HG03432 (cell line): ENCODE measurements around the gene ZNF423.

Experiments used
- ATAC-seq: cut with Tn5 transposase; IDR thresholded peaks from one replicate; pipeline ENCODE4 v1.9.1; 2021; ENCODE audit warnings: mild to moderate bottlenecking, moderate library complexity; ENCODE audit not compliant: unreplicated experiment

The ZNF423 gene

DNA sequence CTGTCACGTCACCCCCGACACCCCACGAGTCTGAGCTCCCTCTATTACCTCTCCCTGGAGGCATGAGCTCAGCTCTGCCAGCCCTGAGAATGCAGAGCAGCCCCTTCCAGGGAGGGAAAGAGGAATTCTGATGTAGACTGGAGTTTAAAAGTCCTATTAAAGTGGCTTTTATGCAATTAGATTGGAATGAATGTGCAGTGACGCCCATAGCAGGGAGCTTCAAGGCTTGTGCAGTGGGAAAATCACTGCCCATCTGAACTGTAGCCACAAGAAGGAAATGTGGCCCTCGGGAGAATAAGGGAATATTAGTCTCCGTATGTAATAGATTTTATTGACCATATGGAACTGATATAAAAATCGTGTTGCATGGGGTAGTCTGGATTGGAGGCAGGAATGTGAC, 66.9 kb downstream of the ZNF423 start:
- ATAC-seq: no peak

DNA sequence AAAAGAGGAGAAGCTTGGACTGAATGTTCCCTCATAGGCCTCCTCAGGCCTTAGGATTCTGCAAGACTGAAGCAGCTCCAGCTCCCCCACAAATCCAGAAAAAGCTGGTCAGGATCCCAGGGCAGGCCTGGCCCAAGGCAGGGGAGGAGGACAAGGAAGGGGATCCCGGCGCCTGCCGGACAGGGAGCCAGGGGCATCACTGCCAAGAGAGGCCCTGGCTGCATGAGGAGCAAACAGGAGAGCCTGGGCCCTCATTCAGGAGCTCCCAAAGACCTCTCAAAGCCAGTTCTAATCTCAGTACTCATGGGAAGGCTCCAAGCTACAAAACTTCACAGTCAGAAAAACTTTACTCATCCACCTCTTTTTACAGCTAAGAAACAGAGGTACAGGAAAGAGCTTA, 67.3 kb downstream of the ZNF423 start:
- no peak for ATAC-seq

DNA sequence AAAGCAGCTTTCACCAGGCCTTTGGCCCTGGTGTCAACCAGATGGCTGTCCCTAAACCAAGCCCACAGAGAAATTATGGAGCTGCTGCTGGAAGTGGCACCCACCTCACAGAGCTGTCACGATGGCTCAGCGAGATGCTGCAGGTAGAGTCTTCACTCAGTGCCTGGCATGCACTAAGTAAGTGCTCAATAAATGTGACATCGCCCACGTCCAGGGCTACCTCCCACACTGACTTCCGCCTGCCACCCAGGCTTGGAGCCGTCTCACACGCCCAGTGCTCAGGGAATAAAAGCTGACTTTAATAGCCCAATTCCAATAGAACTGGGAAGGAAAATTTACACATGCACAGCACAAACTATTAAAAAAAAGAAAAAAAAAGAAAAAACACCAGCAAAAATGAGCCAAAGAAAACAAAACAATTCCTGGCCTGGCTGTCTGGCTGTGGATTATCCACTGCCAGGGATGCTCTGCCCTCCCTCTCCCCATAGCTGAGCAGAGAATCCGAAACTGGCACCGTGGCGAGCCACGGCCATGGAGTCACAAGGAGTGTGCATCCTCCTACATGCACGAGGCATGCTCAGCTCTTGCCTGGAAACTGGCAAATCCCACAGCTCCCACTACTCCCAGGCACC, 68.9 kb downstream of the ZNF423 start:
- no peak for ATAC-seq

DNA sequence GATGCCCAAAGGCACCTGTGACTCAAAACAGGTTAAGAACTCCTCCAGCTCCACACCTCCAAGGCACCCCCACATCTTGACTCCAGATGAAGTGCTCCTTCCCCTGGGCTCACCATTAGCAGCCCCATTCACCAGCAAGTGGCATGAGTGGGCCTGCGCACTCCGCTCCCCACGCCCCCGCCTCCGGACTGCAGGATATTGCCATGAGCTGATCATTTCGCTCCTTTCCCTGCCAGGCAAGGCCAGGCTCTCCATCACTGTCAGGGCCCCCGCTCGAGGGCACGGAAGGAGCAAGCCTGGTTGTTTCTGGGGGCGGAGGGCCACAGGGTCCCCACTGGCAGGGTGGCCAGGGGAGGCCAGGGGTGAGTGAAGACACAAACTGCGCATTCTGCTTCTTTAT, 69.9 kb downstream of the ZNF423 start:
- ATAC-seq: no peak

DNA sequence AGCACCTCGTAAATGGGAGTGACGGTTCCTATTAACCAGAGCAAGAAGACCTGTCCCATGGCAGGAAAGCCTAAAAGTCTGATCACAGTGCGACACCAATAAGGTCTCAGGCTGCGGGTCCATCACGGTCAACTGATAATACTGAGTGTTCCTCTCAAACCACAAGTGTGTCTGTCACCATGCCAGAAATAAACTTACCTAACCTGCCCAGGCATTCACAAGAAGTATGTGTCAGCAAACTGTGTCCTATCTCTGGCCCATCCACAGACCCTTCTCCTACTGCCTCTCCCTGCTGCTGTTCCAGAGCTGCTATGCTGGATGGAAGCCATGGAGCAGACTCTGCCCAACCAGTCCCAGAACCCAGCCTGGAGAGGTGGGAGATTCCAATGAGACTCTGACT, 73.5 kb downstream of the ZNF423 start:
- no peak for ATAC-seq

DNA sequence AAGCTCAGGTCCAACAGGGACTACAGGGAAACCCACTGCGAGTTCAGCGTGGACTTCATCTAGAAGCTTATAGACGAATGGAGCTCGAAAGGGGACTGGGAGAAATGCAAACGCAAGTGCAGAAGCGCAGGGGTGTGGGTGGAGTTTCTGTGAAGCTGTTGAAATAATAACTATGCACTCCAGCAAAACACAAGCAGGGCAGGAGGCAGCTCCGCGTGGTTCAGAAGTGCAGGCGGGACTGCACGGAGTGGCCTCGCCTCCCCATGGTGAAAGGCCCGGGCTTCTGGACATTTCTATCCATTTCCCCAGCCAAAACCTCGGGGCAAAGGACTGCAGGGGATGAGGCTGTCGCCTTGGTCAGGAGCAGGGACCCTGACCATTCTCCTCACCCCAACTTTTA, 74.5 kb downstream of the ZNF423 start:
- no peak for ATAC-seq

DNA sequence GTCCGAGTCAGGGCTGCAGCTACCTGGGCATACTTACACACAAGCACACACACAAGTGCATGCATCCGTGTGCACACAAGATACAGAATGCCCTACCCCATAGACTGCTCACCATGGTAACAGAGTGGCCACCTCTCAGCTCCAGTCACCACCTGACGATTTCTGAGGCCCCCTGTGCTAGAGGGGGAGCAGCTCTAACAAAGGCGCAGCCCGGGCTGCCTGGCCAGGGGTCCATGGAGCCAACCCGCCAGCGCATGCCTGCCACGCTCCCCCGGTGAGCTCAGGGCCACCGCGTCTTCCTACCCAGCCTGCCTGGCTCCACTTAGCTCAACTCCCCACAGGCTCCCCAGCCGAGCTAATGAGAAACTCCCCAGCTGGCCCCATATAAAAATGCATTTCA, 75.5 kb downstream of the ZNF423 start:
- ATAC-seq: no peak

DNA sequence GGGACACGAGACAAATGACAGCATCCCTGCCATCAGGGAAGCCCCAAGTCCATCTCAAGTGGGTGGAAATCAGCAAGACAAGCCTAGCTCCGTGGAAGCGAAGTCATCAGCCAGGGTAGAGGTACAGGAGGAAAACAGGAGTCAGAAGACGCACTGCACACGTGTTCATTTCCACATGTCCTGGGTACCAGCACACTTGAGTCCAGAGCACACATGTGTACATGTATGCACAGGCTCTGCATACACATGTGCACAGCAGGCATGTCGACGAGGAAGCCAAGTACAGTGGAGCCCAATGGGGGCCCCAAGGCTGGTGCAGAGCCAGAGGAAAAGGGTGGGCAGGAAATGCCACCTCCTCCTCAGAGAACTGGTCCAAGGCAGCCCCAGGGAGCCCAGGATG, 75.9 kb downstream of the ZNF423 start:
- ATAC-seq: no peak

DNA sequence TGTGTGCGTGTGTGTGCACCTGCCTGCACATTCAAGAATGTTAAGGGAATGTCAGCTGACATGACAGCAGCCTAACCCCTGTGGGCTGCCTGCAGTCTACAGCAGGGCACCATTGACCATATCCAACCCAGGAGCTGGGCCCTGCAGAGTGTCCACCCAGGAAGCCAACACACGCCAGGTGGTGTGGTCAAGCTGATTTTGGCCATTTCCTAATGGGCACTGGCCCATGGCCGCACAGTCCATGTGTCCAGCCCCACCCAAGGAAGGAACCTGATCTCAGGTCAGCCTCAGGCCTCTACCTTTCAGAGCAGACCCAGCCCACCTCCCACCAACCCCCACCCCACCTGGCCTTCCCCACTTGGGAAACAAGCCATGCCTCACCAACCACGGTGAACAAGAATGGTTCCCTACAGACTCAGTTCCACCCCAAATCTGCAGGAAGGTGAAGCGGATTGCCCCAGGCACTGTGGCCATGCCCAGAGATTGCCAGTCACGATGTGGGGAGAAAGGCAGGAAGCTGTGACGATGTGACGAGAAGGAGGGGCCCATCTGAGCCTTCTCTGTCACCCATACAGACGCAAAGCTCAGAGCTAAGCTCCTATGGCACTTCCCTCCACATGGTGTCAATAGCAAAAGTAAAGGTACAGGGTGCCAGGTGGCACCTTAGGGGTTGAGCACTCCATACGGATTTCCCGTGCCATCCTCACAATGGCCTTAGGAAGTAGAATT, 77.5 kb downstream of the ZNF423 start:
- no peak for ATAC-seq

DNA sequence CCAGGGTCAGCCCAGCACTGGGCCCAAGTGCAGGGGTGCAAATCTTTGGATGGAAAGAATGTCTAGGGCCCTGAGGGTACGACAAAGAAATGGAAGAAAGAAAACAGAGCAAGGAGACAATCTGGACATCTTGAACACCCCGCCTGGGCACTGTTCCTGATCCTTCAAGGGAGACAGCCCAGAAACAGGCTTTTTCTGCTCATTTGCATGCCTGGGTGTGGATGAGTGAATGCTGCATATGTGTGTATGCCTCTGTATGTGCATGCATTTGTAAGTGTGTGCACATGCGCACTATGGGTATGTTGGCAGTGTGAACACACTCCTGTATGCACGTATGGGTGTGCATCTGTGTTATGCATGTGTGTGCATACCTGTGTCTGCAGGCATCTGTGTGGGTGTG, 79.2 kb downstream of the ZNF423 start:
- ATAC-seq: no peak

DNA sequence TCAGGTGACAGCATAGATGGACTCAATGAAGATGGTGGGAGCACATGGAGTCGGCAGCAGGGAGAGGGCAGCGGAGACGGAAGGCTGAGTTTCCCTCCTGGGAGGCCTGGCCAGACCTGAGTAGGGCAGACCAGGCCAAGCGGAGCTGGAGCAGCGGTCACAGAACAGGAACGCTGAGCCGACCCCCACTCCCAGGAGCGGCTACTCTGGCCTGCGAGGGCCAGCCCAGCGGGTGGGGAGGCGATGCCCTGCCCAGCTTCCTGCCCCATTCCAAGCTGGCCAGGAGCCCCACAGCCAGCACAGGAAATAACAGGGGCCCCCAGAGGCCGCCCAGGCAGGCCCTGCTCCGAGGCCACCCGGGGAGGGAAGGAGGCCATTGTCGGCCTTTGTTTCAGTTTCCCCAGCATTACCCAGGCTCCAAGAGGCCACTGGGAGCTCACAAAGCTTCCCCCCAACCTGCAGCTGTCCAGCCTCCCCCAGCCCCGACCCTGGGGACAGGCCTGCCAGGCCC, 79.8 kb downstream of the ZNF423 start:
- ATAC-seq: no peak

DNA sequence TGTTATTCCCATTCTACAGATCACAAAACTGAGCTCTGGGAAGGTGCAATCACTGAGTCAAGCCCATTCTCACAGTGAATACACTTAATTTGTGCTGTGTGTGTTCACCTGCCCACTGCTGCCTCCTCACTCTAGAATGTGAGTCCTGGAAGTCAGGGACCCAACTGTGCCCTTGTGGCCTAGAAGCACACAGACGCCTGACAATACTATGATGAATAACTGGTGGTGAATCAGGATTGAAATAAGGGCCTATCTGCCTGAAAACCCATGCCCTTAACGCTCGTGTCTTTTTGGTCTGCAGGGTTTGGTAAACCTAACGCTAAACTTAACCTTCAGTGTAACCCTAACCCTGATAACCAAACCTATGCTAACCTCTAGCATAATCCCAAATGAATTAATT, 80.3 kb downstream of the ZNF423 start:
- ATAC-seq: no peak

DNA sequence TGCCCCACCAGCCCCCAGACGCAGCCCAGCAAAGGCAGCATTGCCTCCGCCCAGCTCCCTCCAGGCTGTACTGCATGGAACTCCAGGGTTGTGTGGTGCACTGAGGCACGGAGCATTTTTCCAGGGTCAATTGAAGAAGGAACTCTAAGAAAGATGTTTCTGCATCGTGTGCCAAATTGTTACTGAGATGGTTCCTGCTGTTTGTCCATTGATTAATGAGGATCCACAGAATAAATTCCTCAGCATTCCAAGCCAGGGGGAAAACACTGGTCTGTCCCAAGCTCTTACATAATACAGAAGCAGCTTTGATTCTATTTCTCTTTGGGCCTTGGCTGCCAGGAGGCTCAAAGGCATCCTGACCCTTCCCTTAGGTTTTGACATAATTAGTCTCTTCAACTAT, 80.9 kb downstream of the ZNF423 start:
- ATAC-seq: no peak

DNA sequence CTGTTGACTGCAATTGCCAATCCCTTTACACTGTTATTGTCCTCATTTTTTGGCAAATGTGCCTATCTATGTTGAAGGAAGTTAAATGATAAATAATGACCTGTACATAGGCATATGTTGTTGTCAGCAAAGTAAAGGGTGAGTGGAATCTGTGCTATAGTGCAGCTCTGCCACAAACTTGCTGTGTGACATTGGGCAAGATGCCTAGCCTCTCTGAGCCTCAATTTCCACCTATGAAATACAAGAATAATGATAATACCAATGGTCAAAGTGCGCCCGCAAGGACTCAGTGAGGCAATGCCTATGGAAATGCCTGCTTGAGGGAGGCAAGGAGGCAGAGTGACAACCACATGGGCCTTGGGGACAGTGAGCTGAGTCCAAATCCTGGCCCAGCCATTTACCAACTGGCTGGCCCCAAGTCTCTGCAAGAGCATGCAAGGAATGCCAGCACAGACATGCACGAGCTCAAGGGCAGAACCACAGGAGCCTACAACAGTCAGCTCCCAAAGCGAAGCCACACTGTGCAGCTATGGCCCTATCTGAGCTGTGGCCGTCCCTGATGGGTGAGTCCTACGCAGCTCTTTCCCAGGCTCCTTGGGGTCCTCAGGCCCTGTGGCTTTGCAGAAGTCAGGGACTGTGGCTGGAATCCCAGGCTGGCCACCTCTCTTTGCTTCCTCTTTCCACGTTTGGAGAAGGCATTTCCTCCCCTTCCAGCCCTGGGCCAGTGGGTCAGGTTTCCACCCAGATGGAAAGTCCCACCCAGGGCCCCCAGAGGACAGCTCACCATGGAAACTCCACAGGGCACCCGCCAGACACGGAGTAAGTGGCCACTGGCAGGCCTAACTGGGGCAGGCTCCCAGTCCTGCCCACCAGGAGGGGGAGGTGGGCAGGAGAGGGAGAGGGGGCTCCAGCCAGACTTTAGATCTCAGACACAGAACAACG, 82.1 kb downstream of the ZNF423 start:
- ATAC-seq: no peak

DNA sequence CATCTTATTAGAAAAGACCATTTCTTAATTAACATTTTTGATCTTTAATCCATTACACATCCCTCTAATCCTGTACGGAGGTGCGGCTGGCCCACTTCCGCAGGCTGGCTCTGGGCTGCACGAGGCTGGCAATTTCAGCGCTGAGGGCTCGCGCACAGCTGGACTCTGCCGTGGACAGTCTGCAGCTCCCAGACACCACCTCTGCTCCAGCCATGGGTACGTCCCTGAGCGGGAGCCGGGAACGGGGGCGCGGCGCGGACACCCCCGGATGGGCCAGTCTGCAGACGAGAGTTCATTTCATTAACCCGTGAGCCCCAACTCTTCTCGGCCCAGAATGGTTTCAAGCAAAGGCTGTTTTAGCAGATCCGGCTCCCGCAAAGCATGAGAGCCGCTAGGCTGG, 87.9 kb downstream of the ZNF423 start:
- no peak for ATAC-seq

DNA sequence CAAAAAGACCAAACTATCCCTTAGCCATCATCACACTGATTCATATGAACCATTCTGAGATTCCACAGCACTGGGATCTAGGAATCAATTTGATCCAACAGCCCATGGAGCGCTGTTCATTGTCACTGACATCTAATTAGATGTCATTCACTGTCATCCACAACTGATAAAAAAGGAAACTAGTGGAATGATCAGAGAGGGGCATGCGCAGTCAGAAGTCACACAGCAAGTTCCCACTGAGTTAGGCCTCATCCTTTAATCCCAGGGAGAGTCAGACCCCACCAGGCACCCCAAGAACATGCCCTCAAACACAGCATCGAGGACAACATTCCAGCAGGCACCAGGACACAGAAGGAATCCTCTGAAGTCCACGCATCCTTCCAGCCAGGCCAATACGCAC, 88.5 kb downstream of the ZNF423 start:
- ATAC-seq: no peak

DNA sequence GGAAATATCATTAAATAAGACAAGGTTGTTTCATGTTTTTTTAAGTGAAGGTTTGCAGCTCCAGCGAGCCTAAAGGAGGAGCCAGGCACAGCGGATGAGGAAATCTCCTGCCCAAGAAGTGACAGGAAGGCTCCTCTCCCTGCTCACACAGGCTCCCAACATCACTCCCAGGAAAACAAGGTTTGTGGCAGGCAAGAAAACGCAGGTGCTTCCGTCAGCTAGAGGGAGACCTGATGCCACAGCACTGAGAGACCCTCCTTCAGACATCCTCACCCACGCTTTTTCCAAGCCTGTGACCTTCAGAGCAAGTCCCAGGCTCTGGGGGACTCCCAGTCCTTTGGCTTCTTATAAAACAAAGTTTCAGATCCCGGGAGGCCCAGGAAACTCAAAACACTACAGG, 89.7 kb downstream of the ZNF423 start:
- no peak for ATAC-seq

DNA sequence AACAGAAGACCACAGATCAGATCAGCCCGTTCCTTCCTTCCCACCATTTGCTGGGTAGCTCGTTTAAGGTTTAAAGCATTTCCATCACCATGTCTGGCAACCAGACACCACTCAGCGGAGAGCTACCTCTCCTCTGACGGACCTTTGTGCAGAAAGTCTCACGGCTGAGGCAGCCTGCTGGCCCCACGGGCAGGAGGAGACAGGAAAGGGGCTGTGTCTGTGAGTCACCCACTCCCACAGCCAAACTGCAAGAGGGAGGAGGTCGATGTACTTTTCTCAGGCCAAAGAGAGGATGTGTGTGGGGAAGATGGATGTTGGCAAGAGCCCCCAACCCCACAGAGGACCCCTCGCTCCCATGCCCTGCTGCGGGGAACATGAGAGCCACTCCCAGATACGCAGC, 92.1 kb downstream of the ZNF423 start:
- no peak for ATAC-seq

DNA sequence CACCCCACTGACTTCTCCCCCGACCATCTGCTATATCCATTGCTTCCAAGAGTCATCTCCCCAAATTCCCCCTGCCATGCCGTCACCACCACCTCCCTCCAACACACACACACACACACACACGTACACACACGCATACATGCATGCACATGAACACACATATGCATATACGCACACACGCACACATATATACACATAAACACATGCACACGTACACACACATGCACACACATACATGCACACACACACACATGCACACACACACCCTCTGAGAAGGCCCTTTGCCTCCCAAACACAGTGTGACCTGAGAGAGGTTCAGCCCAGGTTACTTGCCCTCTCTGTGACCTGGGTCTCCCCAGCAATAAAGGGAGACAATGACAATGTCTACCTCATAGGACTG, 95.1 kb downstream of the ZNF423 start:
- no peak for ATAC-seq

DNA sequence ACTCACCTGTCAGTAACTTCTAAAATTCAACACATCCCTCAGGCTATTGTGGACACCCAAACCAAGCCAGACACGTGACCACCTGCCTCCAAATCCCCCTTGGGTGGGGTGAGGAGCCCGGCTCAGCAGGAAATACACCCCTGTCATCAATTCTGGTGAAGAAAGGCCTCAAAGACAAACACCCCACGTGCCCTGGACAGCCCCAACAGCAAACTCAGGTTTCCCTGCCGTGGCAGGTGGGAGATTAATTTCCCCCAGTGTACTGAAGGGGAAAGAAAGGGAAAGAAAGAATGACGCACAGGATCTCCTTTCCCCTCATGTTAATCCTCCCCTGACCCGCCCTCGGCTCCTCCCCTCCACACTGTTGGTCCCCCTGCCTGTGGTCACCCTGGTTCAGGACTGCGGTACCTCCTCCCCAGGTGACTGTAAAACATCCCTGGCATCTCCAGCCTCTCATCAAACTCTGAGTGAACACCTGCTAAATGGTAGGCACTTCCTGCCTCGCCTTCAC, 98.3 kb downstream of the ZNF423 start:
- no peak for ATAC-seq

DNA sequence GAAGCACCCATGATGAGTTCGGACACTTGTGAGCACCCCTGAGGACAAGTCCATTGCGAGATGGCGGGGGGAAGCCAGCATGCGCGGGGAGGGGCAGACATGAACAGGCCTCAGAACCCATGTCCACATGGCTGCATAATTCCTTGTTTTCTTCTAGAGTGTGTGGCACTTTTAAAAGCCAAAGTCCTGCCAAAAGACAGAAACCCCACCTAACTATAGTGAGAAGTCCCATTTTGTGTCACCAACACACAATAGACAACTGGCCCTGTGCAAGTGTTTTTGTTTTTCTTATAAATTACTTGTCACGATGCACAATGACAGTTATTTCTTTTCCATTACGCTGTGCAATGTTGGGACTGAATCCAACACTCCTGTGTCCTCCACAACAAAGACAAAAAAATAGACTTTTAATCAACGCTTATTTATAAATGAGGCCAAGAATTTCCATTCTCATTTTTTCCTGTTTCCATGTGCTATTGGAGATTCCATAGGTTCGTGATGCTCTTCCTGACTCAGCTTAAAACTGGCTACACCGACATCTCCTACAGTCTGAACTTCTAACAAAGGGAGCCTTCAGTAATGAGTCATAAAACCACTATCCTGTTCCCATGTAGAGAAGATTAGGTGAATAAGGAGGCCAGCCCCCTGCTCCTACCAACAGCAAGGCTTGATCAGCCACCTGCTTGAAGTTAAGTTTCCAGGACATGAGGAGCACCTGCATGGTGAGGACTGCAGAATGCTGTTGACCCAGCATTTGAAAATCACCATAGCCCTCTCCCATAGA, 98.9 kb downstream of the ZNF423 start:
- no peak for ATAC-seq
